Left cardiac atrium (tissue), 4 donors: ENCODE results near the gene GABRB1. TPM values are rescaled to one million over a fixed set of nuclear protein-coding genes. Genes with fewer than 3 reads are reported as not detected.
A peak's percentile ranks its signal among the peaks of the same experiment; 100 is the strongest.

Experiments
- ATAC-seq, 2 donors: fragments of 200-7000 bp; cut with Tn5 transposase; one replicate each; pipeline ENCODE4 v1.9.1; 2020; ENCODE audit warnings: mild to moderate bottlenecking in 2 of 2, moderate library complexity in 2 of 2
- DNase-seq: peaks from one replicate; pipeline ENCODE4 v3.0.0-alpha.2; 2020
- intact Hi-C, 2 donors: fragments of 100-400 bp; cut with DNase I; formaldehyde crosslinking; loops; one replicate each; pipeline versions ENCODE4 v1.14.1 to v1.15.1; 2022 to 2023
- total RNA-seq, 2 donors: library from RNA; stranded (reverse); fragmentation: NEBNext Ultra II Directional; extraction: Animal tissue kit (Norgen Biotek cat#: 25700); gene quantifications; one replicate each; pipeline ENCODE4 v1.2.1, GENCODE V29; 2021
- donor health status: DM: no; HTN: yes; CAD: no.
- donor health status: DM: no; HTN: yes; CAD: no; lungs with severe emphysema.
- donor health status: DM: yes; HTN: yes; CAD: no.
- donor health status: Dilated cardiomyopathy.

Gene GABRB1
- total RNA-seq, 2 donors from 2014 or later, result 2.5 to 4.4 TPM

DNA sequence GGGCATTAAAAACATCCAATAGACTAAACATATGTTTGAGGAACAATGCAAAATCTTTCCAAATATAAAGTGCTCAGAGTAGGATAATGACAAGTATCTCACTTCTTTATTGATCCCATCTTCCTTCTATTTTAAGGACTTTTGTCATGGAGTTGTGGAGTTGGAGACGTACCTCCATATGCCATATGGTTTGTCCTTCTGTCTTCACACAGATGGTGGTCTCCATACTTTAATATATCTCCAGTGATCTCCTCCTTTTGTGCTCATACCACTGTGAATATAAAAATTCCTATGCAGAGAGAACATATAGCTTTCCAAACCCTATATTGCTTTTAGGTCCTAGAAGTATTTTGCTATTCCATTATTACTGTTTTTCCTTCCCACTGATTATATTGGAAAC is 64.5 kb downstream of the GABRB1 start:
- intact Hi-C loops, result no loop called here
- no peak for DNase-seq
- no peak for ATAC-seq

DNA sequence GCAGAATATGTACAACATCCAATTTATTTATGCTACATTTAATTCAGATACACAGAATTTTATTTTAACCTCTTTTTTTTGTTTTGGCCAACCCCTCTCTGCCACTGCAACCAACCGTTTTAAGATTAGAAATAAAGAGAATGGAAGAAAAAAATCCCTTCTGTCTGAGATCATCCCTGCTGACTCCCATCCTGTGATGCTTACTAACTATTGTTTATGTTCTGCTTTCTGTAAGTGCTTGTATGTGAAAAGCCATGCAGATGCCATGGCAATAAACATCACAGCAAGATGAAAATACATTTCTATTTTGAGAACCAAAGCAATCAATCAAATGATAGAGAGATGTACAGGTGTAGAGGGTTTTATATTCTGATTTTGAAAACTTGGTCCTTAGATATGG is 70.1 kb downstream of the GABRB1 start:
- no peak for DNase-seq
- no peak for ATAC-seq
- intact Hi-C loops, result no loop called here

DNA sequence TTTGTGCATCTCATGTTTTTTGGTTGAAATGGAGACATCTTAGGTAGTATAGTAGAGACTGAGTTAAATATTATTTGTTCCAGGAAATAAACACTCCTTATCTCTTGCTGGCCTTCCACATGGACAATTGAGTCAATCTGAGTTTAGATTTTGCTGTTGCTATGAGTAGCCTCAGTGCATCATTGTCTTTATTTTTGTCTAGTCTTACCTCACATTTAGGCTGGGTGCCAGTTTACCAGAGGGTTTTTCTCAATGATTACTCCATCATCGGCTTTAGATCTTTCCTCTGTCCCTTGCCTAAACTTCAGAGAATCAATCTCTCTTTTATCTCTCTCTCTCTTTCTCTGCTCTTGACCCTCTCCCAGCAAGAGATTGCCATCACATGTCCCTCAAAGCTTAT is 73.6 kb downstream of the GABRB1 start:
- ATAC-seq, result no peak

DNA sequence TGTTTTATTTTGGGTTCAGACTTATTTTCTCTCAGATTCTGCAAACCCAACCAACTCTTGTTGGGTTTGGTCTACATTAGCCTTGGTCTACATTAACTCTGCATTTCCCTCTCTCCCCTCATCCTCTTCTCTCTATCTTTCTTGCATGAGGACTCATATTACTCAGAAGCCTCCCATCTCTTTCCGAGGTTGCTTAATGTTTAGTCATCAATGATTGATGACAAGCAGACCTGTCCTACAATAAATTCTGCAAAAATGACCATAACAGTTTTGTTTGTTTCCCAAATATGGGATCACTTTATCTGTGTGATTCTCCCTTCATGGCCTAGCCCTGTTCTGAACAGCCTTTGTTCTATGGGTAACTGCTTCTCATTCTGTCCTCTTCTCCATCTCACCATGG is 75.2 kb downstream of the GABRB1 start:
- DNase-seq, result no peak
- ATAC-seq, result no peak
- intact Hi-C loops, result no loop called here

More for the DNA sequence above, 73.6 kb downstream of the GABRB1 start:
- intact Hi-C loops, result no loop called here
- no peak for DNase-seq

DNA sequence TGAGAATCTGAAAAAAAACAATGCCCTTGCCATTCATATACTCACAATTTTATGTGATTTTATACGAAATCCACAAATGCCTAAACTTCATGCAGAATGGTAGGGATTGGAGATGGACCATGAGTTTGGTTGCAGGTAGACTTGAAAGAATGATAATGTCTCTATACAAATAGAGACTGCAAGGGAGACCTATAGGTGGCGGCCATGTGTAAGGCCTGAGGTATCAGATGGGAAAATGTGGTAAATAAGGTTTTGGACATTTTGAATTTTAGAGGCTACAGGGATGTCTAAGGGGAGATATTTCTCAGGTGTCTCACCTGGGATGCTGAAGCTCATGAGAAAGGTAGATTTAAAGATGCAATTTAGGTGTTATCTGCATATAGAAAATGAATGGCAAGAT is 78.0 kb downstream of the GABRB1 start:
- ATAC-seq, result no peak
- intact Hi-C loops, result no loop called here
- DNase-seq, result no peak

DNA sequence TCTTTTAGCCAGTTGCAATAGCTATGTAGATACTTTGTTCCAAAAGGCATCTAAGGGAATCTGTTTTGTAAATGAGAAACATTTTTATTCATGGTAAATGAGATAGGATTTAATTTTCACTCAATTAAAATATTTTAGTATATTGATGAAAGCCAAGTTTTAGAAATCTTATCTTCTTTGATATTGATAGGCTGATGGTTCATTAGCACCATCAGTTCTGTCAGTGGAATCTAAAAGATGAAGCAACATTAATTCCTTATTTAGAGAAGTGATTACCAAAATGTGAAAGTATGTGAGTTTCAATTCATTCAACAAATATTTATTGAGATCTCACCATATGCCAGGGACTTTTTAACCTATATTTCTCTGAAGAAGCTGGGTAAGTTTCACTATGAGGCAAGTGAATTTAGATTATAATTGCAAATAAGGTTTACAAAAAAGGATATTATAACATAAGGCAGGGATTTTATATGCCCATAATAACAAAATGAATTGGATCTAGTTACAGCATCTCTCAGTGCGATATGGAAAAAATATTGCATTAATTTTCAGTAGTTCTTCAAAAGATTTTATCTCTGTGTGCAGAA is 79.3 kb downstream of the GABRB1 start:
- no peak for ATAC-seq
- intact Hi-C loops, result no loop called here
- no peak for DNase-seq

DNA sequence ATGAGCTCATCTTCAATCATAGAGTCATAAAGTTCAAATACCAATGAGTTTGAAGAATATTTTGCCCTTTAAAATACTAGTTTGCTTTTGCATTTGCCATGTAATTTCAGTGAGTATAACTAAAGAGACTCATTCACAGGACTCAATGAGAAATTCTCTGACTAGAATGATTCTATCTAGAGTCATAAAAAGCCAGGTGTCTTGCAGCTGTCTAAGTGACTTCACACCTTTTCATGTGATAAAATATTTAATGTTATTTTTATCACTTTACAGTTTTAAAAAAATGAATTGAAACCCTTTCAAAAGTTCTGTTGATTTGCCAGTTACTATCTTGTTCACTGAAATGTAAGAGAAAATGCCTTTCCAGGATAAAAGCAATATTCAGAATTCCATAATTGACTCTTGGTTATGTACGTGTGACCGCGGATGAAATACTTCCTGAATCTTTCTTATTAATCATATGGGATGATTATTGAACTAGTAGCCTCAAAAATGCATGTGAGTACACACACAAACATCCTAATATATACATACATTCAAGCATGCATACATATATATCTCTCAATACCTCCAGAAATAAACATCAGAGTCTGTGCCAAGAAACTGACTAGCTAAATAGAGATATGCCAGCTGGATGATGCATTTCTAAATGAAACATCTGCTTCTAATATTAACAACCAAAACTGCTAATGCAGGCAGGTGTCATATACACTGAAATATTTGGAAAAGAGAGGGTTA is 87.0 kb downstream of the GABRB1 start:
- DNase-seq, result no peak
- no peak for ATAC-seq
- intact Hi-C loops, result no loop called here

DNA sequence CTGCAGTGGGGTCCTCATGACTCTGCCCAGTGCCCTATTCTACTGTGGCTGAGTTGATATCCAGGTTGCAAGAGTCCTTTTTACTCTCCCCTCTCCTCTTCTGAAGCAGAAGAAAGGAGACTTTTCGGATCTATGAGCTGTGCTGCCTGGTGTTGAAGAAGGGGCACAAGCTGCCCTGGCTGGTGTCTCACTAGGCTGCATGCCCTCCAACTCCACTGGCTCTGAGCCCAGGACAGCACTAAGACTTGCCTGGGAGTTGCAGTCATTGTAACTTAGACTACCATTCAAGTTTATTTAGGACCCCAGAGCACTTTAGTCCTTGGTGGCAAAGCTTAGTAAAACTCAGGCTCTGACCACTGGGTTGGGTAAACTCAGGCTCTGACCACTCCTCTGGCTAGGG is 89.4 kb downstream of the GABRB1 start:
- intact Hi-C loops, result loop anchor here in 1 of 2 donors (5.0 to 10.0 kb wide), 2 partner anchors 186 to 273 kb away; no protein-coding TSS in a partner anchor
- ATAC-seq (no peak), DNase-seq (peak; percentile 17)

DNA sequence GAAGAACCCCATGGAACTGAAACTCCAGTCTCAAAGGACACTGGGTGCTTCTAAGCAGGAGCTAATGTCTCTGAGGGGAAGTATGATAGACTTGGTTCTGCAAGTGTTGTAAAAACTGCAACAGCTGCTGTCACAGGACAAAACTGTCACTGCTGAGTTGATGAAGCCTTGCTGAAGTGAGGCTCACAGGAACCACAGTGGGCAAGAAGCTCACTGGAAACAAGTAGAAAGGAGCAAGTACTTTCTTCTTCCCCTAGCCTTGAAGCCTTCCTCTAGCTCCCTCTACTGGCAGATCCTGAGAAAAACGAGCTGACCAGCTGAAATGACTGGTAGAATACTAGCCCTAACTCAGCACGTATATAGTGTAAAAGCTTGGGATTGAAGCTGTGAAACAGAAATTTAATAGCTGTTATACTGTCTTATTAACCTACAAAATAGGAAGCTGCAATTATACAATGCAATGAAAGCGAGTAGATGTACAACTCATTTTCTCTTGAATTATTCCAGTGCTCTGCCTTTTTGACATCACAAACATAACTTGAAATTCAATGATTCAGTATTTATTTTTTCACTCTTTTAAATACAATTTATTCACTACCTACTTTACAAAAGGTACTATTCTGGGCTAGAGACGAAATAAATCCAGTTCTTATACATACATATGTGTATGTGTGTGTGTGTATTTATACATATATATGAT is 91.4 kb downstream of the GABRB1 start:
- ATAC-seq (peak; percentile 62 to 65), DNase-seq (peak; percentile 22)
- intact Hi-C loops, result loop anchor here in 1 of 2 donors (5.0 to 10.0 kb wide), 2 partner anchors 188 to 275 kb away; no protein-coding TSS in a partner anchor

DNA sequence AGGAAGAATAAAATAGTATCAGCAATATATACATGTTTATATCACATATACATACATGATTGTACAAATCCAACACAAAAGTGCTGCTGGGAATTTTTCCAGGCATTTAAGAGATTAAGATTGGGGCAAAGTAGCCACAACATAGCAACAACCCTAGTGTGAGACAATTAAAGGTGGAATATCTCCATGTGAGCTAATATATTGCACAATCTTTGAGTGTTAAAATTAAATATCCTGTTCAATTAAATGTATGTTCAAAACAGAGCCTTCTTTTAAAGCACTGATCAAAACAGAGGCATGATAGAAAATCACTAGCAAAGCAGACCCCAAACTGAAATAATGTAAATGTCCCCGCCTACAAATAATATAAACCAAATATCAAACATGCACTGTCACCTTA is 97.6 kb downstream of the GABRB1 start:
- intact Hi-C loops, result loop anchor here in 1 of 2 donors (10.0 kb wide), 1 partner anchor 194 kb away; no protein-coding TSS in a partner anchor
- DNase-seq (no peak), ATAC-seq (no peak)

DNA sequence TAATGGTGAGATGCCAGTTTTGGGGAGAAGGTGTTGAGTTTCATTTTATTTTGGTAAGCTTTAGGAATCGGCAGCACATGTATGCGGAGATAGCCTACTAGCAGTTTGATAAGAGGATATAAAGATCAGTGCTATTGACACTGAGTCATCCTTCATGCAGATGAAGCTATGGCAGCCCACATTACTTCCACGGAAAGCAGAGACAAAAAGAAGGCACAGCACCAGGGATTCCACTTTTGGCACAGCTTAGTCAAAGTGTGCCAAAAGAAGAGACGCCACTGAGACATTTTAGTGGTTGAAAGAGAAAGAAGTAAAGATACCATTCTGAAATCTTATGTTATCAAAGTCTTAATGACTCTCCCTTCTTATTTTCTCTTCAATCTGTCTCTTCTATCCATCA is 103.8 kb downstream of the GABRB1 start:
- intact Hi-C loops, result no loop called here
- ATAC-seq (no peak), DNase-seq (no peak)

DNA sequence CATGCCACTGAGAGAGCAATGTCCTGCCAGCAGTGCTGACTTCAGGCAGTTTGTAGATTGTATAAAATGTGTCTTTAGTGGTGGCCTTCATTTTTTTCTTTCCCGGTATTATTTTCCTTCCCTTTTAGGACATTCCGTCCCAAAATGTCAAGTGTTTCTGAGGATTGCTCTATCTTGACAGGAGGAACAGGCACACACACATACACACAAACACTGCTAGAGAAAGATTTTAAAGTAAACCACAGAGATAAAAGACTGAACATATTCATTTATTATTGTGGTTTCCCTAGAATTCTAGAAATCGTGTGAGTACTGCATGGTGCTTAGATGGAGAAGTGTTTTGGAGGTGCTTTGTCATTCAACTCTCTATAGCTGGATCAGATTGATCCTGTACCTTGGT is 111.9 kb downstream of the GABRB1 start:
- intact Hi-C loops, result no loop called here
- DNase-seq (no peak), ATAC-seq (no peak)

DNA sequence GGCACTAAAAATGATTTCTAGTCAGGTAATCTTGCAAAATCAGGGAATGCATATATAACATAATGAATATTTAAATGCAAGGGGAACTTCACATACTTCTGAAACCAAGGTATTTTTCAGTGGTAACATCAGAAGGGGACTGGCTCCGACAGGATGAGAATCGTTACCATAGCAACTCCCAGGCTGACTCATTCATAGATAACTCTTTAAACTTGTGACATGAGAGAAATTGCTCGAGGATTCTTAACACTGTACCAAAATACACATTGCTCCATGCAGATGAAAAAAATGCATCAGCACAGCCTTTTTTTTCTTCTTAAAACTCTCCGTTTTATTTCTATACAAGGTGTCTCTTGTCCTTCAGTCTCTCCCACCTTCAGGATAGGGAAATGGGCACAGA is 114.3 kb downstream of the GABRB1 start:
- DNase-seq (no peak), ATAC-seq (peak in 1 of 2 donors; percentile 71)
- intact Hi-C loops, result no loop called here

DNA sequence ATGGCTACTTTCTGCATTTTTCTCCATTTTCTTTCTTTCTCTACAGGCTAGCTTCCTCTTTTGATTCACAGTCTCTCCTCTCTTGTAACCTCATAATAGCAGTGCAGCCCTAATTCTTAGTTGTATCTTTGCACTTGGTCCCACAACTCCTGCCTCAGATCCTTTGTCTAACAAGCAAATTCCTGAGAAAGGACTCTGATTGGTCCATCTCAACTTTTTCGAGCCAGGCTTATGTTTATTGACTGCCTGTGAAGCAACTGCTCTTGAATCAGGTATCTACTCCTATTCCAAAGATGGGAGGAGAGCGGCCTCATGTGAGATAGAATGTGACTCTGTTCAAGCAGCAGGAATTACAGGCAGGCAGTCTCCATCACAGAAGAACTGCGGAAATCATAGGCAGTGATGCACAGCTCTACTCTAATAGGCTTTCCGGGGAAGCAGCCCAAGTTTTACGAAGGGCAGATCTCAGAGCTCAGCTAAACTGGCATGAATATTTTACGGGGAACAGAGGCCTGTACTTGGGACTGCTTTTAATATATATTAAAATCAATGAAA is 123.5 kb downstream of the GABRB1 start:
- intact Hi-C loops, result no loop called here
- ATAC-seq, result no peak
- no peak for DNase-seq

DNA sequence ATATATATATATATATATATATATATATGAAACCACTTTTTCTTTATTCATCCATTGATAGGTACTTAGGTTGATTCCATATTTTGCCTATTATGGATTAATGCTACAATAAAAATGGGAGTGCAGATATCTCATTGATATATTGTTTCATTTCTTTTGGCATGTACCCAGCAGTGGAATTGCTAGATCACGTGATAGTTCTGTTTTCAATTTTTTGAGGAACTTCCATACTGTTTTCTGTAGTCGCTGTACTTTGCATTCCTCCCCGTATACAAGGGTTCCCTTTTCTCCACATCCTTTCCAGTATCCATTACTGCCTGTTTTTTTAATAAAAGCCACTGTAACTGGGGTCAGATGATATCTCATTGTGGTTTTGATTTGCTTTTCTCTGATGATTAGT is 124.6 kb downstream of the GABRB1 start:
- ATAC-seq (no peak), DNase-seq (no peak)
- intact Hi-C loops, result no loop called here

DNA sequence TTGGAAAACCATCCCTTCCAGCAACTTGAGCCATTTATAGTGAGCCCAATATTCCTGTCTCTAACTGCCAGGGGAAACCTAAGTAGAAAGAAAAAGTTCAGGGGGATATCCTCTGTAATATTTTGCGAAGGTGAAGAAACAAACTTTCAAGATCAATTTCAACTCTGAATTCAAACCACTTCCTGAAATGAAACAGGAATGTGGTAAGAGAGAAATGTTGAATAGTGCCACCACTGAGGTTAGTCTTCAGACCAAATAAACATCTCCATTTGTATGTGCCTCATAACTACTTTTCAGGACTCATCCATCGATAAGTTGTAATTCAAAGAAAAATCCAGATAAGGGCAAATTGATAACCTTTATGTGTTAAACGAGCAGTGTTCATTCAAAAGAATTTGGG is 128.7 kb downstream of the GABRB1 start:
- no peak for DNase-seq

DNA sequence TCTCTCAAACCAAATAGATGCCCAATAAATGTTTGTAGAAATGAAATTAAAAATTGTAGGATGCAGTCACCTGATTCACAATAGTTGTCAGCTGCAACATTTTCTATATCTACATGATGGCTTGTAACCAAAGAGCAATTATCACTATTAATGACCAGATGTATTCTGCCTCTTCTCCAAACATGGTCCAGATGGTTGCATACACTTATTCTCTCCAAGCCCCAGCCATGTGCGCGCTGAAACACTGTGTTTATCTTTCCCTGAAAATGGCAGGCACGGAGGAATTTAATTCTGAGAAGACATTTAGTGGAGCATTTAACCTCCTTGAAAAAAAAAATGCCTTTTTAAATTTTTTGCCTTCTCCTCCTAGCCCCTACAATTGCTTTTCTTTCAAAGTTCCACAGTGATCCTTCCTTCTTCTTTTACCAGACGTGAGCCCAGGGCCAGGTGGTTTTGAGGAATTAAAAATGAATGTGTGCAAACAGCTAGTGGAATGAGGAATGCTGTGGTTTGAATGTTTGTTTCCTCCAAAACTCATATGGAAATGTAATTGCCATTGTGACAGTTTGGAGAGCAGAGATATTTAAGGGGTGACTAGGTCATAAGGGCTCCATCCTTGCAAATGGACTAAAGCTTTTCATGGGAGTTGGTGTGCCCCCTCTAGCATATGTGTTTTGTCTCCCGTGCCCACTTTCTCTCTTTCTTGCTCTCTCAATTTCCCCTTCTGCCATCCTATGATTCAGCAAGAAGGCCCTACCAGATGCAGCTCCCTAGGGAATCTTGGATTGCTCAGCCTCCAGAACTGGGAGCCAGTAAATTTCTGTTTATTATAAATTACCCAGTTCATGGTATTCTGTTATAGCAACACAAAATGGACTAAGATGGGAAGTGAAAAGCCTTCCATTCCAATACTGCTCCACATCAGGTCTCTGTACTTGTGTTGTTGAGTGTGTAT is 136.0 kb downstream of the GABRB1 start:
- ATAC-seq, result no peak
- no peak for DNase-seq
- intact Hi-C loops, result no loop called here

More for the DNA sequence above, 128.7 kb downstream of the GABRB1 start:
- ATAC-seq, result no peak
- intact Hi-C loops, result no loop called here

DNA sequence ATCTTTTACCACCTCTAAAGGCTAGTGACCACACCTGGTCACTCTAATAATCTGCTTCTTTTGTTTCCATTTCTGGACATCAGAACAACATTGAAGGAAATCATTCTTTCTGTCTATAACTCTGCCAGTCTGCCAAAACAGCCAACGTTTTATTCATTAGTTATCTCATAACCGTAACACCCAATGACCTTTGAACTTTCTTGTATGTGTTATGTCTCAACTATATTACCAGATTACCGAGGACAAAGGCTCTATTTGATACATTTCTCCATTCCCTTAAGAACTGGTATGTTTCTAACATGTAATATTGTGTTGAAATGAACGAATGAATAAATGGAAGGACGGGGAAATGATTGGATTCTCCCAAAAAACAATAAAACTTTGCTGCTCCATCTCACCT is 152.7 kb downstream of the GABRB1 start:
- no peak for DNase-seq
- intact Hi-C loops, result no loop called here
- no peak for ATAC-seq

DNA sequence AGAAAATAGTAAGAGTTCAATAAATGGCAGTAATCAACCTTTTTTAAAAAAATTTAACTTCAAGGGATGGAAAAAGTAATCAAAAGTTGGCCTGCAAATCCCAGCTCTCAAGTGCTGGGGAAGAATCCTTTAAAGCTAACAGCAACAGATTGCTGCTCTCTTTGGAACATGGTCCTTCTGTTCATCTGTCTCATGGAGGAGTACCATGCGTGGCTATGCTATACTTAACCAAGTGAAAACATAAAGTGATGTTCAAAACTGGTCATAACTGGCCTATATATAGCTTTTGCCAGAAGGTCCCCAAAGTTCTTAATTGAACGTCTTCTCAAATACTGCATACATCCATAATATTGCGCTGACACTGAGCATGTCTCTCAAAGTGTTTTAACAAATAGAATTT is 154.4 kb downstream of the GABRB1 start:
- DNase-seq, result no peak
- ATAC-seq, result no peak
- intact Hi-C loops, result no loop called here
